Erythroblast (primary cell): Measurements from ENCODE around the gene ALG14.

Experiments used
- GATA1 ChIP-seq: IDR thresholded peaks from 2 replicates; pipeline ENCODE4 v1.6.1; 2011; ENCODE audit warnings: low read depth, mild to moderate bottlenecking, control low read depth, low read length, moderate library complexity
- POLR2A ChIP-seq: IDR thresholded peaks from 2 replicates; pipeline ENCODE4 v1.6.1; 2011; ENCODE audit warnings: mild to moderate bottlenecking, low read length

DNA sequence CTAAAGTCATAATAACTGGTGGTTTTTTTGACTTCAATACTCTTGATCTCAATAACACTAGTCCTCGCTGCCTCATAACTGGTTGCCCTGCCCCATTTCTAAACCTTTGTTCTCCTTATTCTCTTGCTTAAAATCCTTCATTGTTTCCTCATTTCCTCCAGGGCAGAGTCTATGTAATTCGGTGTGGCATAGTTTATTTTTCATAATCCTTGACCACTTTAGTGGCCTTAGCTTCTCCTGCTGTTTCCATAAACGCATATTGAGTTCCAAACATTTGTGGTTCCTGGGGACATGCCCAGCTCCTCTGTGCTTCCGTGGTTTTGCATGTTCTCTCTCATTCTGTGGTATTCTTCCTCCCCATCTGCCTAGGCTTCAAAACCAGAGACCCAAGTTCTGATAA lies 25.4 kb upstream of the ALG14 start:
- no peak for TF ChIP-seq POLR2A
- TF ChIP-seq GATA1: no peak
